Activated naive CD8-positive, alpha-beta T cell (primary cell): ENCODE data around the gene PKDCC.

Experiments
- H3K27ac Mint-ChIP-seq: one replicate; pipeline ENCODE4 v1.8.0; 2021; ENCODE audit warnings: mixed read lengths
- H3K27me3 Mint-ChIP-seq: one replicate; pipeline ENCODE4 v1.8.0; 2021; ENCODE audit warnings: mixed read lengths
- H3K36me3 Mint-ChIP-seq: one replicate; pipeline ENCODE4 v1.8.0; 2021; ENCODE audit warnings: mixed read lengths
- H3K4me1 Mint-ChIP-seq: one replicate; pipeline ENCODE4 v1.8.0; 2021; ENCODE audit warnings: low read depth, mixed read lengths
- H3K4me3 Mint-ChIP-seq: one replicate; pipeline ENCODE4 v1.8.0; 2021; ENCODE audit warnings: mild to moderate bottlenecking, mixed read lengths
- H3K9me3 Mint-ChIP-seq: one replicate; pipeline ENCODE4 v1.8.0; 2021; ENCODE audit warnings: low read depth, mixed read lengths

The PKDCC gene

DNA sequence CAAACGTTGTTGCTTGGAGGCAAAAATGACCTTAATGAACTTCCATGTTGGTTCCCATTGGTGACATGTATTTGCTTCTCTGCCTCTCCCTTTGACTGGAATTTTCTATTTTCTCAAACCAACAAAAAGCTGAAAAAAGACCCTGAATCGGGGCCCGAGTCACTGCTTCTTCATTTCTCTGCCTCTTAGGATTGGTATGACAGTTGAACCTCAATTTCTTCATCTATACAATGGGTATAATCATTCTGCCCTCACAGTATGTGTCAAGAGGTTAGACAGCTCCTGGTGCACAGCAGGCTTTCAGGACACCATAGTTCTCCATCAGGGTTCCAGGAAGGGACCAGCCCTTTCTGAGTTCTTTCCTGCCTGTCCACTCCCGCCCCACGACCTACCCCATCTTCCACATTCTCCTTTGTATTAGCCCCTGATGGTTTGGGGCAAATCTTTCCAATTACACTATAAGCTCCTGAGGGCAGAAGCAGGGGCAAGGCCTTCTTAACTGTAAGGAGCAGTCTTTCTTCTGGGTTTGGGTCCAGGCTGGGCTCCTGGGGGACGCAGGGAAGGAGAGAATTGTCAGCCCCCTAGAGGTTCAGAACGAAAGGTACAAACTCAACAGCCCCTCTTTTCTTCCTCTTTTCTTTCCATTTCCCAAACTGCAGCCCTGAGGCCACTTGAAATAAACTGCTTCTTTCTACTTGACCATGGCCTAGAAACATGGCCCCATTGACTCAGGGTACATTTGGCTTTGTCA is 6.3 kb upstream of the PKDCC start:
- H3K4me3 Mint-ChIP-seq, result no peak overlapping the region
- H3K4me1 Mint-ChIP-seq, result no peaks in the 10 kb centered on the region
- no peaks in the 10 kb centered on the region for H3K9me3 Mint-ChIP-seq
- H3K27ac Mint-ChIP-seq, result no peak overlapping the region
- H3K27me3 Mint-ChIP-seq, result peaks cover 11% of the 10 kb centered on the region
- no peaks in the 10 kb centered on the region for H3K36me3 Mint-ChIP-seq

- no peaks in the 10 kb centered on the region for H3K36me3 Mint-ChIP-seq
- no peak overlapping the region for H3K27ac Mint-ChIP-seq
- H3K9me3 Mint-ChIP-seq, result no peaks in the 10 kb centered on the region
- no peak overlapping the region for H3K4me3 Mint-ChIP-seq
- H3K27me3 Mint-ChIP-seq, result peaks cover 16% of the 10 kb centered on the region
- H3K4me1 Mint-ChIP-seq, result peaks cover 4% of the 10 kb centered on the region
These were observed 5.0 kb upstream of the PKDCC start for GRCh38 chr2:42042631-42043355.

DNA sequence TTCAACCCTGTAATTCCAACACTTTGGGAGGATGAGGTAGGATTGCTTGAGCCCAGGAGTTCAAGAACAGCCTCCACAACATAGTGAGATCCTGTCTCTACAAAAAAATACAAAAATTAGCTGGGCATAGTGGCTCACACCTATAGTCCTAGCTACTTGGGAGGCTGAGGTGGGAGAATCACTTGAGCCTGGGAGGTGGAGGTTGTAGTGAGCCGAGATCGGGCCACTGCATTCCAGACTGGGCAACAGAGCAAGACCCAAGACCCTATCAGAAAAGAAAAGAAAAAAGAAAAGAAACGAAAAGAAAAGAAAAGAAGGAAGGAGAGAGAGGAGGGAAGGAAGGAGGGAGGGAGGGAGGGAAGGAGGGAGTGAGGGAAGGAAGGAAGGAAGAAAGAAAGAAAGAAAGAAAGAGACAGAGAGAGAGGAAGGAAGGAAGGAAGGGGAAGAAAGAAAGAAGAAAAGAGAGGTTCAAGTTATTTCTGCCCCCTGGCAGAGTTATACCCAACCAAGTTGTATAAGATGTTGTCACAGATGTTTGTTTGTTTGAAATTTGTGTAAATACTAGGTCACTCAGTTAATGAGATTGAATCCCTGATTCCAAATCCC is 3.9 kb upstream of the PKDCC start:
- H3K27me3 Mint-ChIP-seq, result peaks cover 16% of the 10 kb centered on the region

DNA sequence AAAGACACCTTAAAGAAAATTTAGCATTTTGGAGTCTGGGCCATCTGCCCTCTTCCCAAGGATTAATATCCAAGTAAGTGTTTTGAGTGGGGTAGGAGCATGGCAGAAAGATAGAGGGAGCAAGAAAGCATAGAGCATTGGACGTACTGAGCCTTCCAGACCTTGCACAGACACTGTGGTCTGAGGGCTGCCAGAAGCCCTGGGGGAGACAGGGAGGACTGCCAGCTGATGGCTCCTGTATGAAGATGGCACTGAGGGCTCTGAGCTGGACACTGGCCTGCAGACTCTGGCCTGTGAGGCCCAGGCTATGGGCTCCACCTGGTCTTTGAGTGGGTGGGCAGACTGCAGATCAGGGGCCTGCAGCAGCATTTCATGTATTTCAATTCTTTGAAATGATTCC is 2.9 kb upstream of the PKDCC start:
- Mint-ChIP-seq H3K9me3 (no peaks in the 10 kb centered on the region), H3K27me3 (peaks cover 18% of the 10 kb centered on the region), H3K4me3 (no peak overlapping the region), H3K36me3 (no peaks in the 10 kb centered on the region), H3K4me1 (peaks cover 4% of the 10 kb centered on the region), H3K27ac (no peak overlapping the region)

More for the DNA sequence above, 3.9 kb upstream of the PKDCC start:
- Mint-ChIP-seq H3K36me3 (no peaks in the 10 kb centered on the region), H3K4me1 (peaks cover 4% of the 10 kb centered on the region), H3K9me3 (no peaks in the 10 kb centered on the region), H3K27ac (no peak overlapping the region), H3K4me3 (no peak overlapping the region)

- Mint-ChIP-seq H3K27ac (no peak overlapping the region), H3K4me1 (peaks cover 4% of the 10 kb centered on the region), H3K27me3 (peaks cover 19% of the 10 kb centered on the region), H3K36me3 (no peaks in the 10 kb centered on the region), H3K9me3 (no peaks in the 10 kb centered on the region), H3K4me3 (no peak overlapping the region)
These were observed 2.5 kb upstream of the PKDCC start for GRCh38 chr2:42045352-42045751.

- H3K27ac Mint-ChIP-seq, result no peak overlapping the region
- H3K9me3 Mint-ChIP-seq, result no peaks in the 10 kb centered on the region
- H3K4me3 Mint-ChIP-seq, result peak overlapping the region; percentile 52
- H3K36me3 Mint-ChIP-seq, result no peaks in the 10 kb centered on the region
- H3K4me1 Mint-ChIP-seq, result peaks cover 4% of the 10 kb centered on the region
- peaks cover 20% of the 10 kb centered on the region for H3K27me3 Mint-ChIP-seq
These were observed 1.7 kb upstream of the PKDCC start for GRCh38 chr2:42045848-42046748.

- peaks cover 20% of the 10 kb centered on the region for H3K27me3 Mint-ChIP-seq
- no peak overlapping the region for H3K27ac Mint-ChIP-seq
- no peaks in the 10 kb centered on the region for H3K9me3 Mint-ChIP-seq
- no peaks in the 10 kb centered on the region for H3K36me3 Mint-ChIP-seq
- H3K4me3 Mint-ChIP-seq, result peak overlapping the region; percentile 83
- H3K4me1 Mint-ChIP-seq, result peaks cover 4% of the 10 kb centered on the region
These were observed 868 bp upstream of the PKDCC start for GRCh38 chr2:42046819-42047487.

DNA sequence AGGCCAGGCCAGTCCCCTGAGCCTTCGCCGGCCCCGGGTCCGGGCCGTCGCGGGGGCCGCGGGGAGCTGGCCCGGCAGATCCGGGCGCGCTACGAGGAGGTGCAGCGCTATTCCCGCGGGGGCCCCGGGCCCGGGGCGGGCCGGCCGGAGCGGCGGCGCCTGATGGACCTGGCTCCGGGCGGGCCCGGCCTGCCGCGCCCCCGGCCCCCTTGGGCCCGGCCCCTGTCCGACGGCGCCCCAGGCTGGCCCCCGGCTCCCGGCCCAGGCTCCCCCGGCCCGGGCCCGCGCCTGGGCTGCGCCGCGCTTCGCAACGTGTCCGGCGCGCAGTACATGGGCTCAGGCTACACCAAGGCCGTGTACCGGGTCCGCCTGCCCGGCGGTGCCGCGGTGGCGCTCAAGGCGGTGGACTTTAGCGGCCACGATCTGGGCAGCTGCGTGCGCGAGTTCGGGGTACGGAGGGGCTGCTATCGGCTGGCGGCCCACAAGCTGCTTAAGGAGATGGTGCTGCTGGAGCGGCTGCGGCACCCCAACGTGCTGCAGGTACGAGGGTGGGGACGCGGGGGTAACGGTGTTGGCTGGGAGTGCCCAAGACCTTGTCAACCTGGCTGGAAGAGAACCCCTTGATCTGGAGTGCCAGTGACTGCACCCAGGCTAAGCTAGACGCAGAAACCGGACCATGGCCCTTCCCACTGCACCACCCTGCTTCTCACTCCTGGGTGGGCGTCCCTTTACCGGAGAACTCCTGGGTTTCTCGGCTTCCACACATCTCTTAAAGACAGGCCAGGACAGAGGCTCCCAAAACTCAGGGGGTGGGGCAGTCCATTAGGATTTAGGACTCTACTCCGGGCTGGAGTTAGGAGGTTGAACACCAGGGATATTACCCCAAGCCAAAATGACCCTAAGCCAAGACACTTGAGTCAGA is 739 bp downstream of the PKDCC start:
- Mint-ChIP-seq H3K27me3 (peaks cover 25% of the 10 kb centered on the region), H3K4me1 (peaks cover 4% of the 10 kb centered on the region), H3K27ac (no peak overlapping the region), H3K9me3 (no peaks in the 10 kb centered on the region), H3K36me3 (no peaks in the 10 kb centered on the region), H3K4me3 (peak overlapping the region; percentile 66)

- no peaks in the 10 kb centered on the region for H3K36me3 Mint-ChIP-seq
- no peak overlapping the region for H3K27ac Mint-ChIP-seq
- H3K4me3 Mint-ChIP-seq, result peak overlapping the region; percentile 66
- peaks cover 4% of the 10 kb centered on the region for H3K4me1 Mint-ChIP-seq
- peaks cover 22% of the 10 kb centered on the region for H3K27me3 Mint-ChIP-seq
- H3K9me3 Mint-ChIP-seq, result no peaks in the 10 kb centered on the region
These were observed 1.6 kb downstream of the PKDCC start for GRCh38 chr2:42049221-42050009.

GRCh38 chr2:42050010-42050702 is 2.3 kb downstream of the PKDCC start:
- H3K27ac Mint-ChIP-seq, result no peak overlapping the region
- no peak overlapping the region for H3K4me3 Mint-ChIP-seq
- peaks cover 18% of the 10 kb centered on the region for H3K27me3 Mint-ChIP-seq
- H3K36me3 Mint-ChIP-seq, result no peaks in the 10 kb centered on the region
- no peaks in the 10 kb centered on the region for H3K9me3 Mint-ChIP-seq
- peaks cover 4% of the 10 kb centered on the region for H3K4me1 Mint-ChIP-seq

DNA sequence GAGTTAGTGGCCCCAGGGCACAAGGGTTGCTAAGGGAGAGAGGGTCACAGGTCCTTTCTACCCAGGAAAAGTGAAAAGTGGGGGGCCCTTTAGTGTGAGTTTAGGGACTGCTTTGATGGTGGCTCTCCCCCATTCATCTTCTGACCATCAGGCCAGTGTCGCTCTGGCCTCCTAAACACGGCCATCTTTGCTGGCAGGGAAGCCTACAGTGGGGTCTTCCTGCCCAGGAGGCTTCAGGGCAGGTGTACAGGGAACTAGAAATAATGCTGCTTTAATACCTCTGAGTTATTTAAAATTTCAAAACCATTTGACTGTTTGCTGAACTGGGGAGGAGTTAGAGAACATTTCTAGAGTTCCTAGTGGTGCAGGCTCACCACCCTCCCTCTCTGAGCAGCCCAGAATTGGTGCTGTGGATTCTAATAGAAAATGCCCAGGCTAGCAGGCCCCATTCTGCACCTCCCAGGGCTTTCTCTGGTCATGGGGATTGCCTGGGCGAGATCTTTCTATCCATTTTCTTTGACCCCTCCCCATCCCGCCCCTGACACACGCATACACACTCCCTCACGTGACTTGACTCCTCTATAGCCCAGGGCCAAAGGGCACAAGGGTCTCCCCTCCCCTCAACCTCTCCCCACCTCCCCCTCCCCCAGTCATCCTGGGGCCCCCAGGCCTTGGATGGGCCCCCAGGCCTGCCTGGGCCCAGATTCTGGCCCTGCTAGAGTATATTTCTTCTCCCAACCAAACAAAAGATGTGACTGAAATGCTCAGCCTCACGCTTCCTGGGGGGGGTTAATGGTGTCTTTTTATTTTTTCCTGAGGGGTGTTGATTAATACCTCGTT is 3.1 kb downstream of the PKDCC start:
- H3K27me3 Mint-ChIP-seq, result peaks cover 18% of the 10 kb centered on the region

More for the DNA sequence above, 3.1 kb downstream of the PKDCC start:
- Mint-ChIP-seq H3K4me1 (peaks cover 4% of the 10 kb centered on the region), H3K27ac (no peak overlapping the region), H3K9me3 (no peaks in the 10 kb centered on the region), H3K36me3 (no peaks in the 10 kb centered on the region), H3K4me3 (no peak overlapping the region)
